NCI-H460 (cell line): ENCODE results near the gene TRMT112. TPM values are rescaled to one million over a fixed set of nuclear protein-coding genes. Genes with fewer than 3 reads are reported as not detected.
"Not testable (repeated sequence)": the region's sequence is repeated elsewhere in the genome, so short reads cannot be mapped to it uniquely, and the experiment has no call there.

Source experiments
- DNase-seq: peaks from one replicate; pipeline ENCODE4 v3.0.0-alpha.2; 2016; ENCODE audit warnings: low read depth; ENCODE audit errors: extremely low read depth
- total RNA-seq: library from RNA; depleted of rRNA; stranded (reverse); fragments of >200 nt; shearing (Covaris generic); gene quantifications from 2 replicates; pipeline ENCODE4 v1.2.3, GENCODE V29; 2014

TRMT112 gene
- total RNA-seq, 1 experiment from 2014 or later: 202 TPM

GRCh38 chr11:64314805-64315561 is 2.4 kb downstream of the TRMT112 start:
- DNase-seq: no peak

DNA sequence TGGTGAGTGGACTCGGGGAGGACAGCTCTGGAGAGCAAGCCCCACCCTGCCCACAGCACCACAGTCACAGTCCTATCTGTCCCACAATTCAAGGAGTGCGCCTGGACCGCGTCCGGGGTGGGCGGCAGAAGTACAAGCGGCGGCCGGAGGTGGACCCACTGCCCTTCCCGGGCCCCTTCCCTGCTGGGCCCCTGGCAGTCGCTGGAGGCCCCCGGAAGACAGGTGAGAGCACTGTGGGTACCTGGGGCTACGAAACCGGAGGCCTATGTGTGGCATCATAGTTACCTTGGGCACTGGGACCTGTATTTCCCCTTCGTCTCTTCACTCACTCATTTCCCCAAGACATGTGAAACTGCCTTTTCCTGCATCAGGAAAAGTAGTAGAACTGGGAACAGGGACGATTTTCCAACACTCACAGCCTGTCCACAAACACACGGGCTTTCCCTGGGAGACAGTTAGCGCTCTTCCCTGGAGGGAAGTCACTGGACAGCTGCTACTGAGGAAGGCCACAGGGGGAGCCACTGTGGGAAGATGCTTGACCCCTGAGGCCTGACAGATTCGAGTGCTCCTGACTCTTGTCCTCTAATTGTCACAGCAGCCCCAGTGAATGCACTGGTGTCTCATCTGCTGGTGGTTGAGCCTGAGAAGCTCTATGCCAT is 3.1 kb downstream of the TRMT112 start:
- DNase-seq: no peak

DNA sequence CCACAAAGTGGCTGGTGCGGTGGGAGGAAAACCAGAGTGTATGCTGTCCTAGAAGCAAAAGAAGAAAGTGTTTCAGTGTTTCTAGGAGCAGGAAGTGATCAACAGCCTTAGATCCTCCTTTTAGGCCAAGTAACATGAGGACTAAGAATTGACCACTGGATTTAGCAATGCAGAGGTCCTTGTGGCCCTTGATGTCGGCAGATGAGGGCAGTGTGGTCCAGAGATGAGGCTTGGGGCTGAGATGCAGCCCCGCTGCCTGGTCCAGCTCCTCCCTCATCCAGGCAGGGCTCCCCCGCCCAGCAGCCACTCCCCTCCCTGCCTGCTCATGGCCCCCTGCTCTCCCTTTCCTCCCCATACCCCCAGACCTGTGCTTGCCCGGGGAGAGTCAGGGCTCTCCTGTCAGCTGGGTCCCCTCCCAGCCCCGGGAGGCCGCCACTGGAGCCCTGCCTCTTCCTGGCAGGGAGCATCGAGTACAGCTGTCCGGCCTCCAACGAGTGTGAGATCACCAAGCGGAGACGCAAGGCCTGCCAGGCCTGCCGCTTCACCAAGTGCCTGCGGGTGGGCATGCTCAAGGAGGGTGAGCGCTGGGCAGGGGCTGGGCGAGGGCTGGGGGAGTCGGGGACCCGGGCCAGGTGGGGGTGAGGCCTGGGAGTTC is 3.7 kb downstream of the TRMT112 start:
- no peak for DNase-seq

DNA sequence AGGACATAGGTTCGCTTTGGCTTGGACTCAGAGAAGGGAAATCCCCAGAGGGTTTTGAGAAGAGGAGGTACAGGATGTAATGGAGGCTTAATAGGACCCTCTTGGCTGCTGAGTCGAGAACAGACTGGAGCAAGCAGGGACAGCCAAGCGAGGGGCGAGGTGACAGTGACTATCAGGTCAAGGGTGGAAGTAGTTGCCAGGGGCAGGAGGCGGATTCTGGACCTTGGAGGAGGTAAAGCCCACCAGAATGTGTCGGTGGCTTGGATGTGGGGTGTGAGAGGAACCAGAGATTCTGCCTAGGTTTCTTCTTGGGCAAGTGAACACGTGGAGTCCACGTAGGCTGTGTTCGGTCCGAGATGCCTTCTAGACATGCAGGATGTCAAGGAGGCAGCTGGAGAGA is 4.4 kb downstream of the TRMT112 start:
- no peak for DNase-seq

- not testable (repeated sequence) for DNase-seq
Measured at GRCh38 chr11:64307795-64308194, 9.6 kb downstream of the TRMT112 start.

- no peak for DNase-seq
Measured at GRCh38 chr11:64306876-64307622, 10.3 kb downstream of the TRMT112 start.

DNA sequence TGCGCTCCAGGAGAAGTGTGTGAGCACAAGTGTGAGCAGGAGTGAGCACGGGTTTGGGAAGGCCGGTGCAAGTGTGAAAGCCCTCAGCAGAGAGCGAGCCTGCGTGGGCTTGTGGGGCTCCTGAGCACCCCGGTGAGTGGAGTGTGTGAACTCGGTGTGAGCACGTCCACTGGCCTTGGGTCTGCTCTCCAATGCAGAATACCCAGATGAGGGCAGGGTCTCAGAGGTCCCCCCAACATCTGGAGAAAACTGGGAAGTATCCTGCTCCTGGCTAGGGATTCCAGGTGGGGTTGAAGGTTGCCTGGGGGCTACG is 10.8 kb downstream of the TRMT112 start:
- DNase-seq: no peak

GRCh38 chr11:64305691-64306562 is 11.4 kb downstream of the TRMT112 start:
- peak; percentile 48 for DNase-seq

DNA sequence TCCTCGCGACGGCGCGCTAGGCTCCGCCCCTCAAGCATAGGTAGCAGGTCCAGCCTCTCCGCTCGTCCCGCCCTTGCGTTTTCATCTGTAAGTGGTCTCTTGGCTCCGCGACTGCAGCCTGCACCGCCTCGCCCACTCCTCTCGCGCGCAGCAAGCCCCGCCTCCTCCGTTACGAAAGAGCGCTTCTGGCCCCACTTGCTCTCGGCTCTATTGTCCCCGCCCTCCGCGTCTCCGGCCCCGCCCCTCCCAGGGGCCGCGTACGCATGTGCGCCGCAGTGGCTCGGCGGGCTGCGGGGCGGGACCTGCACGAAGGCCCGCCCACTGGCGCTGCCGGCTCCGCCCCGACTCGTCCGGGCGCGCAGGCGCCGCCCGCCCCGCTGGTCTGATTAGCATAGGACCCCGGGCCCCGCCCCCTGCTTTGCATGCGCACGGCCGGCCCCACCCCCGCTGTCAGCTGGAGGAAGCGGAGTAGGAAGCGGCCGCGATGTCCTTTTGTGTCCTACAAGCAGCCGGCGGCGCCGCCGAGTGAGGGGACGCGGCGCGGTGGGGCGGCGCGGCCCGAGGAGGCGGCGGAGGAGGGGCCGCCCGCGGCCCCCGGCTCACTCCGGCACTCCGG is 12.2 kb downstream of the TRMT112 start, which contains the start of gene ESRRA:
Gene ESRRA, plus strand, starts transcription at position 450 of the 616 bp plus-strand sequence. CDS start 1,656 bp downstream, outside the sequence.
- peak; percentile 95 for DNase-seq

DNA sequence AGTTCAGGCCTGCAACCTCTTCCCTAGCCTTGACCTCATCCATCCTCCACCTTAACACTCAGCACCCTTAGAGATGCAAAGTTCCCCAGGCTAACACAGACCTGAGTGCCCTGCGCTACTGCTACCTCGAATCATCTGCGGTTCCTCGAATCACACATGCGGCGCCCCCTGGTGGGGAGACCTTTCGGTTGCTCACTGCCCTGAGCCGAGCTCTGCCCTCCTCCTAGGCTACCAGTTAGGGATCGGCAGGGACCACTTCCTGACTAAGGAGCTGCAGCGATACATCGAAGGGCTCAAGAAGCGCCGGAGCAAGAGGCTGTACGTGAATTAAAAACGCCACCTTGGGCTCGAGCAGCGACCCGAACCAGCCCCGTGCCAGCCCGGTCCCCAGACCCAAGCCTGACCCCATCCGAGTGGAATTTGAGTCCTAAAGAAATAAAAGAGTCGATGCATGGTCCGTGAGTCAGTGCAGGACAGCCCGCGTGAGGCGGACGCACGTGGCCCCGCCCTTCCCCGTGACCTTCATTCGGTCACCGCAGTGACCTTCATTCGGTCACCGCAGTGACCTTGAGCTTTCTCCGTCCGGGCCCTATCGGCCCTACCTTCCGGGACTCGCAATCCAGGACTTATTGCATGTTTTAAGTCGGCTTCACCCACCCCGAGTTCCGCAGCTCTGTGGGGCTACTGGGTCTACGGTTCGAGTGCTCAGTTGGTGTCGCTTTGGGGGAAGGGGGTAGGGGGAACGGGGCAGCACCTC is 12.9 kb downstream of the TRMT112 start:
- peak; percentile 81 for DNase-seq

DNA sequence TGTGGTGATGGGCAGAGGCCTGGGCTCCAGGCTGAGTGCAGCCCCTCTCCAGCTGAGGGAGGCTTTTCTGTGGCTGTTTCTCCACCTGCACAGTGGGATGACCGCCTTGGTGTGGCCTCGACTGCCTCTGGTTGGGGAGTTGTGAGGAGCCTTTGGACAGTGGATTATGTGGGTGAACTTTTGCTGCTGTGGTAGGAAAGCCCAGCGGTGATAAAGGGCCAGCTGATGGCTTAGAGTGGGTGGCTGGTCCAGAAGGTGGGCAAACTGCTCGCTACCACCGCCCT is 13.4 kb downstream of the TRMT112 start:
- no peak for DNase-seq

DNA sequence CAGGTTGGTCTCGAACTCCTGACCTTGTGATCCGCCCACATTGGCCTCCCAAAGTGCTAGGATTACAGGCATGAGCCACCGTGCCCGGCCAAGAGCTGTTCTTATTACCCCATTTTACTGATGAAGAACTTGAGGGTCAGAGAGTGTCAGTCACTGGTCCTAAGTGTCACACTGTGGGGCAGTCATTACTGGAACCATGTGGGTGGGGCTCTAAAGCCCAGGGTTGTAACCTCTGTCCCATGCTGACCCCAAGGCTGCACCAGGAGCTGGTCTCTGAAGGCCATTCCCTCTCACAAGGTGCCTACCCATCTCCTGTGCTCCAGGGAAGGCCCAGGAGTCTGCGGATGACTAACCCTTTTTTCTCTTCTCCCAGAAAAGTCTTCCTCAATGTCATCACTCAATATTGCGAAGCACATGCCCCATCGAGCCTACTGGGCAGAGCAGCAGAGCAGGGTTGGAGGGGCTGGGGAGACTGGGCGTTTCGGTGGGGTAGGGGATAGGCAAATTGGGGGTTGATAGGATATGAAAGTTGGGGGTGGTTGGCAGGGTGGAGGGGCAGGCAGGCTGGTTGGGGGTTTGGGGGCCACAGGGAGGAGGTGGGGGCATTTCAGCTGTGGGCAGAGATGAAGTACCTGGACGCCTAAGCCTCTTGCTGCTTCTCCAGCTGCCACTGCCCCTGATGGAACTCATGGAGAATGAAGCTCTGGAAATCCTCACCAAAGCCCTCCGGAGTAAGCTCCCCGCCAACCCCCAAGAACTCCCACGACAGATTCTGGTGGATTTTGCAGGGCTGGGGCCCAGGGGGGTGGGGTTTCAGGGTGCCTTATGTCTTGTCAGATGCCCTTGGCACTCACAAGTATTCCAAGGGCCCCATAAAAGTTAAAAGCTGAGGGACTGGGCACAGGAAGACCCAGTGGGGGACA is 14.0 kb downstream of the TRMT112 start:
- no peak for DNase-seq

- no peak for DNase-seq
Measured at GRCh38 chr11:64299847-64300648, 17.3 kb downstream of the TRMT112 start, which contains the start of gene CATSPERZ. CATSPERZ (plus strand) TSS chr11:64300358; CDS start chr11:64300411, 53 bp downstream.

- no peak for DNase-seq
Measured at GRCh38 chr11:64298966-64299846, 18.2 kb downstream of the TRMT112 start.

DNA sequence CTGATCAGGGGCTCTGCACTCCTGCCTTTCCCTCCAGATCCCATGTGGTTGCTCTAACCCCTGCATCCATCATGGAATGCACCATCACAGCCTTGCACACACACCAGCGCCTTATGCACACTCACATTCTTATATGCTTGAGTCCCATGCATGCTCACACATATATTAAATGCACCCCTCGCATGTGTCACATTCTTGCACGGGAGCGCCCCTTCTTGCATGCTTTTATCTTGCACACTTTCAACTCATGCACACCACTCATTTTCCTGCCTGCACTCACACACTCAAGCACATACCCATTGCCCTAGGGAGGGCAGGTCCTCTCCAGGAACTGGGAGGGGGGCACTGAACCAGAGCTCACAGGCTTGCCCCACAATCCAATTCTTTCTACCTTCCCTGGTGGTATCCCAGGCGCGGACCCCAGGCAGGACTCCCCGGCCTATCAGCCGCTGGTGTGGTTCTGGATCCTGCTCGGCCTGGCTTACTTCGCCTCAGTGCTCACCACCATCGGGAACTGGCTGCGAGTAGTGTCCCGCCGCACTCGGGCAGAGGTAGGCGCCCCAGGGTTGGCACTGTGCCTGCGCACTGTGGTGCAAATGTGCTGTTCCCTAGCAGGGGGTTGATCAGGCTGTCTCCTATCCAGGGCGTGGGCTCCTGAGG is 19.5 kb downstream of the TRMT112 start:
- DNase-seq: no peak
